NCI-H1417 (cell line): ENCODE results near the gene PMPCA.

Experiments used
- DNase-seq, 3 experiments: peaks; one replicate each; lab custom pipeline; 2025; lab: John Stamatoyannopoulos, UW

The PMPCA gene

DNA sequence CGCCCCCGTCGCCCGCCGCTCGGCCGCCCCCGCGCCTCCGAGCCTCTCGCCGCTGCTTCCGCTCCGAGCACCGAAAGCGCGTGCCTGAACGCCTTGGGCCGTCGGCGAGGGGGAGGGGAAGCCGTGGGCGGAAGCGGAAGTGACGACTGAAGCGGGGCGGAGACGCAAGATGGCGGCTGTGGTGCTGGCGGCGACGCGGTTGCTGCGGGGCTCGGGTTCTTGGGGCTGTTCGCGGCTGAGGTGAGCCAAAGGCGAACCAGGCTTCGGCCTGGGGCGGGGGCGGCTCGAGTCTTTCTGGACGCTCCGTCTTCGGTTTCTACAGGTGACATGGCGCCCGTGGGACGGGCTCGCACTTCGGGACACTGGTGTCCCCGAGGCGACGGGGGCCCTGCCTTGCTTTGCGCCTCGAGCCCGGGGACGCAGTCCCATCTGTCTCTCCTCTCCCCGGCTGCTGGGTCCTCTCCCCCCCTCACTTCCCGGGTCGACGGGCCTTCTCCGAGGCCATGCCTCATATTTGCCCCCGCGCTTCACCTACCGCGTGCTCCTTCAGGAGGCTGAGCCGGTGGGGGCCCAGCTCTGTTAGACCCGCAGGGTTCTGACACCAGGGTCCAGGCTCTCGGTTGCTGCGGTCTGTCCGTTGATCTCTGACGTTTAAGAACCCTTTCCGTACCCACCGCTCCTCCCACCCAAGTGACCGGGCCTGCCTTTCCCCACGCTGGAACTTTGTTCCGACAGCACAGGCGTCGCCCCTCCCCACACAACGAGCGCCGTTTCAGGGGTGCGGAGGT, at the start of gene PMPCA, which contains the start of gene ENTR1:
TSS of gene PMPCA (plus strand) at position 159 of the 788 bp plus-strand sequence. CDS start at position 170, 11 bp downstream.
TSS of gene ENTR1 (minus strand) at position 115 of the 788 bp plus-strand sequence. CDS start 217 bp downstream, outside the sequence.
- peak; percentile 77 to 93 (median 84) for DNase-seq

DNA sequence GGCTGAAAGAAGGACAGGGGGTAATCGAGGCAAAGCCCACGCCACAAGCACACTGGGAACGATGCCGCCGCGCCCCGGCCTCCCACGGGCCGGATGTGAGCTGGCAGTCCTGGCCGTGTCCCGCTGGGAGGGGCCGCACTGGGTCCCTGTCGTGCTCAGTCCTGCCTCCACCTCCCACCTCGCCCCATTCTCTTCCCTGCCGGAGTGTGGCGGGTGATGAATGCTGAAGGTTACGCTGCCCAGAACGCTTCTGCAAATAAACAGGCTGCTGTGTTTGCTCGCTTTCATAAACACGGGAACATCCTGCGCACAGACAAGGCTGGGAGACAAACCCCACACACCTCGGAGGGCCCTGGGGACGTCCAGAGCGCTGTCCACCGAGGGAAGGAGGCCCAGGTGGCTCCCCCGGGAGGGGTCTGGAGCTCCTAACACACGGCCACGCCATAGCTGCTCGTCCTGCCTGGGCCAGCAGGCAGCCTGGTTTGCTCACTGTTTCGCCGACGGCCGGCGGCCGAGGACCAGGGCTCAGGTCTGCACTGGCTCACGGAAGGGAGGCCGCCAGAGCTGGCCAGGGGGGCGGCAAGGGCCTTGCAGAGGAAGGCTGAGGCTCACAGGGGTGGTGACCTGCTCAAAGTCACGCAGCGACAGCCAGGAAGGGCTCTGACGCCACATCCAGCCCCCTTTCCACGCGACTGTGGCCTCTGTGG, 49.3 kb upstream of the PMPCA start:
- no peak for DNase-seq

- DNase-seq, result no peak
Measured at GRCh38 chr9:136361754-136362449, 48.6 kb upstream of the PMPCA start.

DNA sequence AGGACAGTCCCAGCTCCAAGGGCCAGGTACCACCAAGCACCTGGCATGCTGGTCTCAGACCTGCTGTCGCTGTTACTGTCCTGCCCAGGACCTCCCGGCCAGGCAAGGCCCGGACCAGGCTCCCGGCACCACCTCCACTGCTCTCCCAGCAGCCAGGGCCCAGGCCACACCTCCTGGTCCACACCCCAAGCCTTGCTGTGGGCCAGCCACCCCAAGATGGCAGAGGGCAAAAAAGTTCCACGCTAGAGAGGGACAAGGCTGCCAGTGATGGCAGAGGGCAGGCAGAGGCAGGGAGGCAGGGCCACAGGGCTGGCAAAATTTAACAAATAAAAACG, 48.0 kb upstream of the PMPCA start:
- DNase-seq, result no peak

DNA sequence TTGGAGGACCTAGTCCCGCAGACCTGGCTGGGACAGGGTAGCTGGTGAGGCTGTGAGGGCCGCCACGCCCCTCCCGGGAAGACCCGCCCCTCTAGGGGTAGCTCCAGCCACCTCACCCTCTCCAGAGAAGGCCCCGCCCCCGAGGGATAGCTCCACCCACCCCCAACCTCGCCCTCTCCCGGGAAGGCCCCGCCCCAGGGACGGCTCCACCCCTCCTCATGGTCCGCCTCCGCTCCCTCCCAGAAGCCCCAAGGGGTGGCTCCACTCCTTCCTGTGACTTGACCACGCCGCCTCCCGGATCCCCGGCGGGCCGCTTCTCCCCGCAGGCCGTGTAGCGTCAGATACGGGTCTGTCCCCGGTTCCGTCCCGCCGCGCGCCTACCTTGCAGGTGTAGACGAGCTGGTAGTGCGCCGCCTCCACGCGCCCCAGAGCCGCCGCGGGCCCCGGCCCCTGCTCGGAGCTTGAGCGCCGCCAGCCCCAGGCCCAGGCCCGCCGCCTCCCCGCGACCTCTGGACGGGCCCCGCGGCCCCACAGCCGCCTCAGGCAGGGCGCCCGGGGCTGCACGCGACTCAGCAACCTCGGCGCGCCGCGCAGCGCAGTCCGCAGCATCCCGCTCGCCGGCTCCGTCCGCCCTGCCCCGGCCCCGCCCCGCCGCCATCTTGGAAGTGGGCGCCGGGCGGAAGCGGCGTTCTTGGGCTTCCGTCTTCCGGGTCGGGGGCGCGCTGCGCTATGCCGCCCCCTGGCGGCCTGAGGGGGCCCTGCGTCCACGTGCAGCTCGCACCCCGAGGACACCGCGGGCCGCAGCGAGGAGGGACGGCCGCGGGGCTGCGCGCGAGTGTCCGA, 47.1 kb upstream of the PMPCA start, which contains the start of gene DNLZ:
TSS of gene DNLZ (minus strand) at position 639 of the 843 bp plus-strand sequence. CDS start at position 609, 30 bp downstream.
- peak; percentile 81 to 96 (median 91) for DNase-seq

DNA sequence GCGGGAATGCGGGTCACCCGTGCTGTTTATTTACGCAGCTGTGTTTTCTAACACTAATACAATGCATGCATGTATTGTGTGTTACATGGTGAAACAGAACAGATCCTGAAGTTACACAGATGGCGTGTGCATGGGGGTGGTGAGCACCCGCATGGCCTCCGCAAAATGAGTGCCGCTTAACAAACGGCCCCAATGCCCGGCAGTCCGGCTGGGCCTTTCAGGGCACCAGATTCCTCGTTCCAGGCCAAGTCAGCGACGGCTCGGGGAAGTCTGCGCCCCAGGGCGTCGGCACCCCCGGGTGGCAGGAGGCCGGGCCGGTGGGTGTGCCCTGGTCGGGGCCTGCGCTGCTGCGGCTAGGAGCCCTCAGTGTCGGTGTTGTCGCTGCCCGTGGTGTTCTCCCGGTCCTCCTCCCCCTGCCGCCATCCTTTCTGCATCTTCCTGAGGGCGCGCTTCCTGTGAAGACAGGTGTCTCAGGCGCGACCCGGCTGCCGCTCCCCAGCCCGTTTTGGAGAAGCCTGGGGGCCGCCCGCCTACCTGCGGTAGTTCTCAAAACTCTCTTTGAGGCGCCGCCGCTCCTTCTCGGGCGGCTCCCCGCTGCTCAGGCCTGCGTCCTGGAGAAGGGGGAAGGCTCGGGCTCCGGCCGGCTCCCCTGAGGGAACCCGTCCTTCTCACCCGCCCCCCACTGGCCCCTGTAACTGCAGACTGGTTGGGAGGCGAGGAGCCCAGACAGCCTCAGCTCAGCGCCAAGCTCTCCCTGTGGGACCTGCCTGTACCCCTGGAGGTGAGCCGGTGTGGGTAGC, 46.3 kb upstream of the PMPCA start:
- DNase-seq, result peak in 2 of 3 experiments; percentile 90 to 93

DNA sequence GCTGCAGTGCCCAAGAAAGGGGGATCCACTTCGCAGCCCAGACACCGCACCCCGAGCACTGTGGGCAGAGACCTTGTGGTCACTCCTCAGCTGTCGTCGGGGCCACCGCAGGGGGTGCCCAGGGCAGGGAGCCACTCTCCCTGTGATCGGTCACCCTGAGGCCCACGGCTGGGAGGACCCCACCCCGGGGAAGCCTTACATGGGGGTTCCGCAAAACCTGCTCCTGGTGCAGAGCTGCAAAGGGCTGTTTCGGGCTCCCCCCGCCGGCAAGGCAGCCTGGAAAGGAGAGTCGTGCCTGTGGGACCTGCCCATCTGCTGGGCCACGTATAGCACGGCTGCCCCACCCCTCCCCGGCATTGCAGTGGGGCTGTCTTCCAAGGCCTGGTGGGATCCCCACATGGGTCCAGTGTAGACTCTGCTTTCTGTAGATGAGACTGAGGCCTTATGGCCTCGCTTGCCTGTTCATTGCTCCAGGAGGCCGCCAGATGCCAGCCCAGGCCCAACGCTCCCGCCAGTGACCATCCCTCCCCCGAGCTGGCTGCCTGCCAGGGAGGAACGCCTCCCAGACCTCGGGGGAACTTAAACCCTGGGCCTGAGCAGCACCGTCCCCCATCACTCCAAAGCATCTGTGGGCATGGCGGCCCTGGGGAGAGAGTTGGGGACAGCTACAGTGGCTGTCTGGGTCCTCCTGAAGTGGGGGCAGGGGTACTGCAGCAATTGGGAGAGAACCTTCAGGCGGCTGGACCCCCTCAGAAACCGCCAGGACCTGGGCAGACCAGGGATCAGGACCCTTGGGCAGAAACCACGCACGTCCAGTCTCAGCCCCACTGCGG, 45.3 kb upstream of the PMPCA start:
- peak in 2 of 3 experiments; percentile 44 to 68 for DNase-seq

DNA sequence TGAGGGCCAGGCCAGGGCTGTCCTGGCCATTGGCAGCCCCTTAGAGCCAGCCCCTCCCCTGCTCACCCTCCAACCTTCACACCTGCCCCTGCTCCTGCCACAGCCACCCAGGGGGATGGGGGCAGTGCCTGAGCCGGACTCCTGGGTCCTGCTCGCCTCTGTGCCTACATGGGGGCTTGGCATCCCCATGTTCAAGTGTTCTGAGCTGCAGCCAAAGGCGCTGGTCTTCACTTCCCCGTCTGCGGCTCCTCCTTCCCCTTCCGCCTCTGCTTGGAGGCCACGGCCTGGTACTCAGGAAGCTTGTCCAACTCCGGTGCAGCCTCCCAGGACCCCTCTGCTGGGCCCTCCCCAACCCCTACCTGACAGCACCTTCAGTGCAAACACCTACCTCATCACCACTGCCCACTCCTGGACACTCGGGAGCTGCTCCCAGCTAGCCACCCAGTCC, 44.7 kb upstream of the PMPCA start:
- DNase-seq, result no peak

DNA sequence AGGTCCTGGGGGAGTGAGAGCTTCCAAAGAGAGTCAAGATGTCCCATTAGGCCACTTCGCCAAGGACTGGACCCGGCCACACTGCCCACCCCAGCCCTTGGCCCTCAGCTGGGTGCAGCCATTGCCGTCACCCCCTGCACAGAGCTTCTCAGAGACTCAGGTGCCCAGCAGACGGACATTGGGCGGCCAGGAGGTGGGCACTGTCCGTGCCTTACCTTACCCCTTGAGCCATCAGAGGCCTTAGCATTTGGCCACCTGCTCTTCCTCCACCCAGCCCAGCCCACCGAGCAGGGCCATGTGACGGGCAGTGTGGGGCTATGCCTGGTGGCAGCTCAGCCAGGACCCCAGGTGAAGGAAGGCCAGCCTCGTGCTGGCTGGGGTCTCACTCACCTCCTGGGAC, 43.6 kb upstream of the PMPCA start:
- DNase-seq, result no peak

DNA sequence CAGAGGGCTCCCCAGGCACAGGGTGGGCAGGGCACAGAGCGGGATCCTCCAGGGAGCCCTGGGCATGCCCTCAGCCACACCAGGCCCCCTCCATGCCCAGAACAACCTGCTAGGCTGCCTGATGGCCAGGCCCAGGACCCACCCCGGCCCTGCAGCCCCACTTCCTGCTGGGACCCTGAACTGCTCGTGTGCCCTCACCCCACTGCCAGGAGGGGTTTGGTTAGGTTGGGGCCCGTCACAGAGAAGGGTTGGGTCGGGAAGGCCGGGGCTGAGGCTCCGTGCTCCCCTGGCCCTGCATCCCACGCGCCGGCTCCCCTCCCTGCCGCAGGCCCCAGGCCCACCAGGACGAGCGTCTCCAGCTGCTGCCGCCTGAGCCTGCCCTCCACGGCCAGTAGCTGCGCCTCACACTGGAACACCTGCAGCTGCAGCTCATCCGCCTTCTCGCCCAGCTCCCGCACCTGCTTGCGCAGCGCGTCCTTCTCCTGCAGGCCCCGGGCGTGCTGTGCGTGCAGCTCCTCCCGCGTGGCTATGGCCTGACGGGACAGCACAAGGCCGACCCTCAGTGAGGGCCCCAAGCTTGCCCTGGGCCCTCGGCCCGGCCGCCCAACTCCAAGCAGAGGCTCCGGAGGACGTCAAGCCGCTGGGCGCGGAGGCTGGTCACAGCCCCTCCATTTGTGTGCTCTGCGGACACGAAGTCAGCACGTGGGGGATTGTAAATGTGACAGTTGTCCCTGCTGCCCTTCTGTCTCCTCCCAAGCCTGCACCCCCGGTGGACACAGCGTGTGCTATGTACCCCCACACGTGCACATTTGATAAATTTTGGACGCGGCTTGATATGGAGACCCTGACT, 42.9 kb upstream of the PMPCA start:
- DNase-seq, result peak in 1 of 3 experiments; percentile 46

DNA sequence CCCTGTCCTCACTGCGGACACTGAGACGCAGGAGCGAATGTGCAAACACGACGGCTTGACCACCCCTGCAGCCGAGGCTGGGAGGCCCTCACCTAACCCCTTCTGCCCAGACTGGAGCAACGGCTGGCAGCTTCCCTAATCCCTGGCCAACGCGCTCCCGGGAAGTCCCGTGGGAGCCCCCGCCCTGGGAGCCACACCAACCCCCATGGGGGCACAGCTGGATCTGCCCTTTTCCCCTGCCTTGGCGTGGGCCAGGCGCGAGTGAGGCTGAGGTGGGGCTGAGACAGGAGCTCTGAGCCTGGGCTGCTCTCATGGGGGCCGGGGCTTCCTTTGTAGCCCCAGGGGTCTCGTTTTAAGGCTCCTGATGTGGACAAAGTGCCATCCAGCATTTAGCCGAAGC, 42.3 kb upstream of the PMPCA start:
- DNase-seq, result no peak

DNA sequence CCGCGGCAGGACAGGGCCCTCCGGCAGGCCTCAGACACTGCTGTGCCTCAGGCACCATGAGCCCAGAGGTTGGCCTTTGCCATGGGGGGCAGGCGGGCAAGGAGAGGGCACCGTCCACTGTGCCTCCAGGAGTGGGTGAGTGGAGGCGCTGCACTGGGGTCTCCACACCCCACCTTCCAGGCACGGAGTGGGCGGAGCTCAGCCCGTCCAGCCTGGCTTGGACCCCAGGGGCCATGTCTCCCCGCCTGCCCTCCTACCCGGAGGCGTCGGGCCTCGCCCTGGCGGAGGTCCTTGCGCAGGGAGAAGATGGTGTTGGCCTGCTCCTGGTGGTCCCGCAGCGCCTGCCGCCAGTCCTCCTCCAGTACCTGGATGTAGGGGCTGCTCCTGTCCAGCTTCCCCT, 40.4 kb upstream of the PMPCA start:
- DNase-seq, result no peak

DNA sequence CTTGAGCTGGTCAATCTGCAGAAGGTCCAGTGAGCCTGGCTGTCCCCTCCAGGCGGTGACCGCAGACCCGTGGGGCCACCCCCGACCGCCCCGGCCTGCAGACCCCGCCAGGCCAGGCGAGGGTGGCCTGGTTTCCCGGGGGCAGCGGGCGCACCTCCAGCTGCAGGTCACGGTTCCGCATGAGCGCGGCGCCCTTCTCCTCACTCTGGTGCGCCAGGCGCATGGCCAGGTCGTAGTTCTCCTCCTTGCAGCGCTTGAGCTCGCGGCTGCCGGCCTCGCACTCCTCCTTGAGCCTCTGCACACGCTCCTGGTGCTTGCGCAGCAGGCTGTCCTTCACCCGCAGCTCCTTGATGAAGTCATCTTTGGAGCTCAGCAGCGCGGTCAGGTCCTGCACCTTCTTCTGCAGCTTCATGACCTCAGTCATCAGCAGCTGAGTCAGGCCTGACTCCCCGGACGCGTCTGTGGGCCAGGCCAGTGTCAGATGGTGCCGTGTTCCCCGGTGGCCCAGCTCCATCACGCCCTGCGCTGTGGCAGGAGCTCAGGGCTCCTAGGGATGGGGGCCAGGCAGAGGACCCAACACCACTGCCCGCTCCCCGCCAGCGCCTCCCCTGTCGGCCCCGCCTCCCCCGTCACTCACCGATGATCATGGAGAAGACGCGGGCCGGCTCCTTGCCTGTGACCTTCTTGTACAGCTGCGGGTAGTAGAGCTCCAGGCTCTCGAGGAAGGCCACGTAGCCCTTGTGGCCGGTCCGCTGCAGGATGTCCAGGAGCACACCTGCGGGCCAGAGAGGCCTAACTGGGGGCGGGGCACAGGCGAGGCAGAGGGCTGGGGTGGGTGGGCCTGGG, 39.5 kb upstream of the PMPCA start:
- DNase-seq, result no peak

- DNase-seq, result no peak
Measured at GRCh38 chr9:136371533-136371880, 39.0 kb upstream of the PMPCA start.

GRCh38 chr9:136372006-136372405, 38.5 kb upstream of the PMPCA start:
- no peak for DNase-seq

DNA sequence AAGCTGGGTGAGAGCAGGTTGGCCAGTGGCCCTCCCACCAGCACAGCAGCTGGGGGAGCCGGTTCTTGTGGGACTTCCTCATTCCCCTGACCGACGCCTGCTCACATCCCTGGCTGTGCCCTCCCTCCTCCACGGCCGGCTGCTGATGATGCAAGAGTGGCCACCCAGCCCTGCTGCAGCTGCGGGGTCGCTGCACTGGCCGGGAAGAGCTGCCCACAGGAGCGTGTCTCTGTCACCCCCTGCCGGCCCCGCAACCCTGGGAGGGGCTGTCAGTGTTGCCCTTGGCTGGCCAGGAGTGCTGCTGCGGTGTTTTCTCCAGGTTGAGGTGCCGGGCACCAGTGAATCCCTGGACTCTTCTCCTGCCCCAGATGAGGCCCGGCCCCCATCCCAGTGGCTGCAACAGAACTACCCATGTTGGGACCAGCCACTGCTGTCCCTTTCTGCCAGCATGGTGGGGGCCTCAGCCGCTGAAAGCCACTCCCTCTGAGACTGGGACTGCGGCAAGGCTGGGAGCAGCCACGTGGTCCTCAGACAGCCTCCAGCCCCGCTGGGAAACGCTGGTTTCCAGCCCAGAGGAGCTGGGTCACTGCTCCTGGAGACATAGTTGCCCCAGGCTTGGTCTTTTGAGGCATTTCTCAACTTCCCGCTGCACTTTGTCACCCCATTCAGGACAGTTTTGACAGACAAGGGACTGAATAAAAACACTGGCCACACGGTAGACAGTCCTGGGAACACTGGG, 37.7 kb upstream of the PMPCA start:
- peak in 2 of 3 experiments; percentile 29 to 53 for DNase-seq
